OCI-M2 (cell line): ENCODE results near the gene QPCT.
"Not testable (repeated sequence)": the region's sequence is repeated elsewhere in the genome, so short reads cannot be mapped to it uniquely, and the experiment has no call there.

ENCODE experiments used
- DNase-seq: peaks from one replicate; lab custom pipeline; 2025; ENCODE audit not compliant: unreplicated experiment; lab: John Stamatoyannopoulos, UW

QPCT gene

GRCh38 chr2:37344453-37345361, at the start of gene QPCT:
TSS of gene QPCT (plus strand) at chr2:37344630. CDS start at chr2:37344732, 102 bp downstream.
- DNase-seq: no peak

- not testable (repeated sequence) for DNase-seq
These were observed 49.6 kb upstream of the QPCT start for GRCh38 chr2:37294858-37295257.

GRCh38 chr2:37295469-37296073, 48.9 kb upstream of the QPCT start:
- DNase-seq: no peak

GRCh38 chr2:37297632-37298031, 46.8 kb upstream of the QPCT start:
- DNase-seq: no peak

- DNase-seq: no peak
These were observed 44.3 kb upstream of the QPCT start for GRCh38 chr2:37300146-37300545.

- no peak for DNase-seq
These were observed 43.9 kb upstream of the QPCT start for GRCh38 chr2:37300578-37300977.

- no peak for DNase-seq
These were observed 43.0 kb upstream of the QPCT start for GRCh38 chr2:37301408-37301807.

- no peak for DNase-seq
These were observed 41.7 kb upstream of the QPCT start for GRCh38 chr2:37302701-37303252.

- DNase-seq: no peak
These were observed 38.4 kb upstream of the QPCT start for GRCh38 chr2:37306024-37306423.

- DNase-seq: no peak
These were observed 36.9 kb upstream of the QPCT start for GRCh38 chr2:37307500-37307899.

GRCh38 chr2:37315364-37315763, 29.1 kb upstream of the QPCT start:
- no peak for DNase-seq

GRCh38 chr2:37316181-37316580, 28.2 kb upstream of the QPCT start:
- DNase-seq: no peak

GRCh38 chr2:37317746-37318145, 26.7 kb upstream of the QPCT start:
- DNase-seq: no peak

GRCh38 chr2:37318401-37318800, 26.0 kb upstream of the QPCT start:
- no peak for DNase-seq

- no peak for DNase-seq
These were observed 24.4 kb upstream of the QPCT start for GRCh38 chr2:37319754-37320609.

GRCh38 chr2:37321029-37321682, 23.3 kb upstream of the QPCT start:
- DNase-seq: no peak

- no peak for DNase-seq
These were observed 22.1 kb upstream of the QPCT start for GRCh38 chr2:37322368-37322767.

GRCh38 chr2:37323176-37323780, 21.2 kb upstream of the QPCT start:
- DNase-seq: no peak

- no peak for DNase-seq
These were observed 20.5 kb upstream of the QPCT start for GRCh38 chr2:37323781-37324535.

GRCh38 chr2:37324536-37324785, 20.0 kb upstream of the QPCT start:
- DNase-seq: no peak
